ENCODE data around the gene RAPGEF6.

DNA sequence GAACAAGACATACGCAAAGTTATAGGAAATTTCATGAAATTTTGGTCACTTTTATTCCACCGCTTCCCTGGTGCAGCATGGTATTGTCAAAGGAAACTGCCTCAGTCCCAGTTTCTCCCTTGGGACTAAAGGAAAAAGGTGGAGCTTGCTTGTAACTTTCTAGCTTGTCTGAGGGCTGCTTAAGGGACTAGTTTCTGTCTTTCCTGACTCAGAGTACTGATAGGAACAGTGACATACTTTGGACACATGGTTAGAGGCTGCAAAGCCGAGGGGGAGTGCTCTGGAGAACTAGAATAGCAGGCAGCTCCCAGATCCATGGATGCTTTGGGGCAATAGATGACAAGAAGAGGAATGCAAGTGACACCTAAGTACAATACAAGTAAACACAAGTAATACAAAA lies 234.4 kb downstream of the RAPGEF6 start:
- TF ChIP-seq, protein P1, sequence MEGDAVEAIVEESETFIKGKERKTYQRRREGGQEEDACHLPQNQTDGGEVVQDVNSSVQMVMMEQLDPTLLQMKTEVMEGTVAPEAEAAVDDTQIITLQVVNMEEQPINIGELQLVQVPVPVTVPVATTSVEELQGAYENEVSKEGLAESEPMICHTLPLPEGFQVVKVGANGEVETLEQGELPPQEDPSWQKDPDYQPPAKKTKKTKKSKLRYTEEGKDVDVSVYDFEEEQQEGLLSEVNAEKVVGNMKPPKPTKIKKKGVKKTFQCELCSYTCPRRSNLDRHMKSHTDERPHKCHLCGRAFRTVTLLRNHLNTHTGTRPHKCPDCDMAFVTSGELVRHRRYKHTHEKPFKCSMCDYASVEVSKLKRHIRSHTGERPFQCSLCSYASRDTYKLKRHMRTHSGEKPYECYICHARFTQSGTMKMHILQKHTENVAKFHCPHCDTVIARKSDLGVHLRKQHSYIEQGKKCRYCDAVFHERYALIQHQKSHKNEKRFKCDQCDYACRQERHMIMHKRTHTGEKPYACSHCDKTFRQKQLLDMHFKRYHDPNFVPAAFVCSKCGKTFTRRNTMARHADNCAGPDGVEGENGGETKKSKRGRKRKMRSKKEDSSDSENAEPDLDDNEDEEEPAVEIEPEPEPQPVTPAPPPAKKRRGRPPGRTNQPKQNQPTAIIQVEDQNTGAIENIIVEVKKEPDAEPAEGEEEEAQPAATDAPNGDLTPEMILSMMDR (IDR thresholded peaks at IDR 0.05) = no peak
- TF ChIP-seq POLR2AphosphoS5 (IDR thresholded peaks at IDR 0.05) (no peak), POLR2A (IDR thresholded peaks at IDR 0.05) (no peak), EP300 (IDR thresholded peaks at IDR 0.05) (no peak)
